ENCODE measurements around the gene TMEM95. TPM values are rescaled to one million over a fixed set of nuclear protein-coding genes. Genes with fewer than 3 reads are reported as not detected.

TMEM95 gene
- total and polyA plus RNA-seq, 7 donors = not detected

- Histone ChIP-seq H3K27me3 (ENCODE audit: insufficient read depth in 3 of 3, low read length in 2 of 3) (no peaks in the 10 kb centered on the region), H3K36me3 (ENCODE audit: insufficient read depth in 1 of 2, low read depth in 1 of 2) (no peaks in the 10 kb centered on the region), H3K4me3 (no peak overlapping the region), H3K27ac (no peak overlapping the region), H3K4me1 (peaks cover 30% of the 10 kb centered on the region), H3K9me3 (no peaks in the 10 kb centered on the region)
- no peak for DNase-seq
- TF ChIP-seq CTCF (IDR thresholded peaks at IDR 0.05) = no peak
- intact Hi-C loops (cut with DNase I) = loop anchor here (2.0 to 5.0 kb wide), 5 partner anchors 38 to 208 kb away; partner anchors contain the start of genes FGF11 (in 1 of the 2), PLSCR3 (in 1 of the 2), SENP3 (in 1 of the 2) and TMEM102 (in 1 of the 2)
- ATAC-seq = no peak
- 76 to 82% (median 79%) methylated on average over 9 of the region's 9 CpGs for WGBS, 3 donors
These were observed 603 bp upstream of the TMEM95 start for GRCh38 chr17:7354262-7354843.

GRCh38 chr17:7355573-7355972 is 617 bp downstream of the TMEM95 start:
- Histone ChIP-seq H3K27me3 (ENCODE audit: insufficient read depth in 3 of 3, low read length in 2 of 3) (no peaks in the 10 kb centered on the region), H3K36me3 (ENCODE audit: insufficient read depth in 1 of 2, low read depth in 1 of 2) (no peaks in the 10 kb centered on the region), H3K27ac (no peak overlapping the region), H3K9me3 (no peaks in the 10 kb centered on the region), H3K4me1 (peaks cover 20% of the 10 kb centered on the region), H3K4me3 (no peak overlapping the region)
- no peak for TF ChIP-seq CTCF (IDR thresholded peaks at IDR 0.05)
- no peak for ATAC-seq
- intact Hi-C loops (cut with DNase I) = loop anchor here (2.0 to 5.0 kb wide), 2 partner anchors 37 to 203 kb away; partner anchors contain the start of genes PLSCR3 (in 1 of the 2) and TNFSF13 (in 1 of the 2)
- 63 to 87% (median 71%) methylated on average over 7 to 8 of the region's 8 CpGs for WGBS, 3 donors
- DNase-seq = no peak

DNA sequence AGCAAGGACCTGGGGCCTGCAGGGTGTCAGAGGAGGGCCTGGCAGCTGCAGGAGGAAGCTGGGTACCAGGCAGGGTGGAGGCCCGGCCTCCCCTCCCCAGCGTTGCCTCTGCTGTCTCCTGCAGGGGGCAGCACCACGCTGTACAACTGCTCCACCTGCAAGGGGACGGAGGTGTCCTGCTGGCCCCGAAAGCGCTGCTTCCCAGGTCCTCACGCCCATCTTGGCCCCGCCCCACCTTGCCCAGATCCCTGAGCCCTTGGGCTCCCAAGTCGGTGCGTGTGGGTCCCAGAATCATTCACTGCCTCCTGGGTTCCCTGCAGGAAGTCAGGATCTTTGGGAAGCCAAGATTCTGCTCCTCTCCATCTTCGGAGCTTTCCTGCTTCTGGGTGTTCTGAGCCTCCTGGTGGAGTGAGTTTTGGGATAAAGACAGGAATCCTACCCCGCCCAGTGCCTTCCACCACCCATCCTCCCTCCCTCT is 1.2 kb downstream of the TMEM95 start:
- H3K9me3 ChIP-seq = no peaks in the 10 kb centered on the region
- no peak overlapping the region for H3K27ac ChIP-seq
- no peak overlapping the region for H3K4me3 ChIP-seq
- WGBS, 3 donors = 14 to 22% (median 16%) methylated on average over 11 to 12 of the region's 12 CpGs
- no peaks in the 10 kb centered on the region for H3K36me3 ChIP-seq (ENCODE audit: insufficient read depth in 1 of 2, low read depth in 1 of 2)
- DNase-seq (peak; percentile 82 to 89), ATAC-seq (peak; percentile 30 to 40 (median 33))
- H3K4me1 ChIP-seq = peaks cover 20% of the 10 kb centered on the region
- intact Hi-C loops (cut with DNase I) = loop anchor here in 1 of 2 donors (5.0 kb wide), 1 partner anchor 36 kb away; the partner anchor contains the start of gene PLSCR3
- H3K27me3 ChIP-seq (ENCODE audit: insufficient read depth in 3 of 3, low read length in 2 of 3) = no peaks in the 10 kb centered on the region
- TF ChIP-seq CTCF (IDR thresholded peaks at IDR 0.05) = peak; percentile 87

- no peak overlapping the region for H3K4me3 ChIP-seq
- no peak overlapping the region for H3K27ac ChIP-seq
- 55 to 69% (median 68%) methylated on average over 8 of the region's 8 CpGs for WGBS, 3 donors
- peaks cover 20% of the 10 kb centered on the region for H3K4me1 ChIP-seq
- DNase-seq = no peak
- no peaks in the 10 kb centered on the region for H3K36me3 ChIP-seq (ENCODE audit: insufficient read depth in 1 of 2, low read depth in 1 of 2)
- intact Hi-C loops (cut with DNase I) = loop anchor here in 1 of 2 donors (5.0 kb wide), 1 partner anchor 36 kb away; the partner anchor contains the start of gene PLSCR3
- no peaks in the 10 kb centered on the region for H3K27me3 ChIP-seq (ENCODE audit: insufficient read depth in 3 of 3, low read length in 2 of 3)
- no peak for ATAC-seq
- no peaks in the 10 kb centered on the region for H3K9me3 ChIP-seq
- TF ChIP-seq CTCF (IDR thresholded peaks at IDR 0.05) = no peak
These were observed 1.8 kb downstream of the TMEM95 start for GRCh38 chr17:7356756-7357155.

Measured in psoas muscle (tissue), 8 donors.